ENCODE data around the gene BTBD9.

DNA sequence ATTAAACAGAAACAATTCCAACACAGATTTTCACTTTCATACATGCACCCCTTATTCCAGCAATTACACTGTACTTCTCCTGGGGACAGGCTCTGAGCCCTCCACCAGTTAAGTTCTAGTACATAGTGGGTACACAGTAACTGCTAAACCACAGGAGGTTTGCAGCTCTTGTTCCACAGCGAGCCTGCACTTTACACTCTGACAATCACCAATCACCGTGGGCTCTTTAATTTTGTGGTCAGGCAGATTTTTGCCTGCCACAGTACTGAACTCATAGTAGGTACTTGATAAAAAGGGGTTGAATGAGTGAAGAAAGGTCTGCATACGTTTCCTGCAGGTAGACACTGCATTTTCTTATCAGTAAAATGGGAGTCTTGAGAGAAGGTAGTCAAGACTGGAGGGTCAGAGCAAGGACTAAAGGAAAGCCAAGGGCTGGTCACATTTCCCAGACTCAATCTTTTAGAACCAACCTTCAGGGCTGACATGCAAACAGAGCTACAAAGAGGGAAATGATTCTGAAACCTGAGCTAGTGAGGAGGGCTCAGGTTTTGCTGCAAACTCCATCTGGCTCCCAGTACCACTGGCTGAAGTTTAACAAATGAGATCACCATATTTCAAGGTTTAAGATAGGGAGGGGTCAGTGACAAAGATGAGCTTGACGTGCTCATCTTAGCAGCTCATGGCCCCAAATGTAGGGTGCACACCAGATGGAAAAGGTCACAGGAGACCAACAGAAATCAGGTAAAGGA is 404.6 kb downstream of the BTBD9 start:
- TF ChIP-seq, protein P1, sequence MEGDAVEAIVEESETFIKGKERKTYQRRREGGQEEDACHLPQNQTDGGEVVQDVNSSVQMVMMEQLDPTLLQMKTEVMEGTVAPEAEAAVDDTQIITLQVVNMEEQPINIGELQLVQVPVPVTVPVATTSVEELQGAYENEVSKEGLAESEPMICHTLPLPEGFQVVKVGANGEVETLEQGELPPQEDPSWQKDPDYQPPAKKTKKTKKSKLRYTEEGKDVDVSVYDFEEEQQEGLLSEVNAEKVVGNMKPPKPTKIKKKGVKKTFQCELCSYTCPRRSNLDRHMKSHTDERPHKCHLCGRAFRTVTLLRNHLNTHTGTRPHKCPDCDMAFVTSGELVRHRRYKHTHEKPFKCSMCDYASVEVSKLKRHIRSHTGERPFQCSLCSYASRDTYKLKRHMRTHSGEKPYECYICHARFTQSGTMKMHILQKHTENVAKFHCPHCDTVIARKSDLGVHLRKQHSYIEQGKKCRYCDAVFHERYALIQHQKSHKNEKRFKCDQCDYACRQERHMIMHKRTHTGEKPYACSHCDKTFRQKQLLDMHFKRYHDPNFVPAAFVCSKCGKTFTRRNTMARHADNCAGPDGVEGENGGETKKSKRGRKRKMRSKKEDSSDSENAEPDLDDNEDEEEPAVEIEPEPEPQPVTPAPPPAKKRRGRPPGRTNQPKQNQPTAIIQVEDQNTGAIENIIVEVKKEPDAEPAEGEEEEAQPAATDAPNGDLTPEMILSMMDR (IDR thresholded peaks at IDR 0.05; ENCODE audit: poor library complexity) = no peak
- TF ChIP-seq EZH2 (IDR thresholded peaks at IDR 0.05; ENCODE audit: borderline replicate concordance) = no peak

All from hepatocyte (in vitro differentiated cells).